HG02981 (cell line): ENCODE data around the gene RSRC1.
"Not testable (repeated sequence)": the region's sequence is repeated elsewhere in the genome, so short reads cannot be mapped to it uniquely, and the experiment has no call there.

Experiments
- ATAC-seq: cut with Tn5 transposase; IDR thresholded peaks from one replicate; pipeline ENCODE4 v1.9.1; 2021; ENCODE audit warnings: mild to moderate bottlenecking, moderate library complexity; ENCODE audit not compliant: unreplicated experiment

Gene RSRC1

GRCh38 chr3:158100681-158101080 is 9.2 kb upstream of the RSRC1 start:
- ATAC-seq = no peak

- ATAC-seq = no peak
Observed at GRCh38 chr3:158101335-158102241, 8.3 kb upstream of the RSRC1 start.

GRCh38 chr3:158102242-158103080 is 7.4 kb upstream of the RSRC1 start:
- ATAC-seq = no peak

- no peak for ATAC-seq
Observed at GRCh38 chr3:158103081-158103886, 6.6 kb upstream of the RSRC1 start.

- ATAC-seq = no peak
Observed at GRCh38 chr3:158103887-158104327, 6.0 kb upstream of the RSRC1 start.

GRCh38 chr3:158104431-158104921 is 5.4 kb upstream of the RSRC1 start:
- ATAC-seq = no peak

GRCh38 chr3:158105119-158105709 is 4.7 kb upstream of the RSRC1 start:
- ATAC-seq = no peak

- ATAC-seq = no peak
Observed at GRCh38 chr3:158105710-158106253, 4.1 kb upstream of the RSRC1 start.

- no peak for ATAC-seq
Observed at GRCh38 chr3:158106766-158107471, 3.0 kb upstream of the RSRC1 start.

- no peak for ATAC-seq
Observed at GRCh38 chr3:158107605-158108444, 2.1 kb upstream of the RSRC1 start.

- ATAC-seq = no peak
Observed at GRCh38 chr3:158108445-158108985, 1.4 kb upstream of the RSRC1 start.

- ATAC-seq = no peak
Observed at GRCh38 chr3:158109295-158109803, 540 bp upstream of the RSRC1 start.

- peak; percentile 4 for ATAC-seq
Observed at GRCh38 chr3:158110658-158111018, 749 bp downstream of the RSRC1 start.

GRCh38 chr3:158111861-158112260 is 2.0 kb downstream of the RSRC1 start:
- ATAC-seq = no peak

GRCh38 chr3:158113595-158113994 is 3.7 kb downstream of the RSRC1 start:
- ATAC-seq = not testable (repeated sequence)

- no peak for ATAC-seq
Observed at GRCh38 chr3:158120330-158120729, 10.4 kb downstream of the RSRC1 start.

GRCh38 chr3:158121295-158121694 is 11.4 kb downstream of the RSRC1 start:
- ATAC-seq = peak; percentile 89

- not testable (repeated sequence) for ATAC-seq
Observed at GRCh38 chr3:158122721-158123120, 12.8 kb downstream of the RSRC1 start.
